T47D (cell line): ENCODE data around the gene CLDN5.

Experiments used
- DNase-seq, 2 experiments: peaks; one replicate each; pipeline versions ENCODE4 v3.0.0 to v3.0.0-alpha.2; 2011 to 2012; ENCODE audit warnings: low read depth in 1 of 2, low spot score in 1 of 2
- JUND ChIP-seq: IDR thresholded peaks from 2 replicates; pipeline ENCODE4 v1.6.1; 2012; ENCODE audit warnings: low read depth
- in situ Hi-C: cut with HindIII; loops from 2 replicates; pipeline ENCODE4 v1.10.0; 2016; ENCODE audit warnings: low sequenced_read_pairs, low pct_unique_long_range_greater_than_20kb

CLDN5 gene, protein sequence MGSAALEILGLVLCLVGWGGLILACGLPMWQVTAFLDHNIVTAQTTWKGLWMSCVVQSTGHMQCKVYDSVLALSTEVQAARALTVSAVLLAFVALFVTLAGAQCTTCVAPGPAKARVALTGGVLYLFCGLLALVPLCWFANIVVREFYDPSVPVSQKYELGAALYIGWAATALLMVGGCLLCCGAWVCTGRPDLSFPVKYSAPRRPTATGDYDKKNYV

DNA sequence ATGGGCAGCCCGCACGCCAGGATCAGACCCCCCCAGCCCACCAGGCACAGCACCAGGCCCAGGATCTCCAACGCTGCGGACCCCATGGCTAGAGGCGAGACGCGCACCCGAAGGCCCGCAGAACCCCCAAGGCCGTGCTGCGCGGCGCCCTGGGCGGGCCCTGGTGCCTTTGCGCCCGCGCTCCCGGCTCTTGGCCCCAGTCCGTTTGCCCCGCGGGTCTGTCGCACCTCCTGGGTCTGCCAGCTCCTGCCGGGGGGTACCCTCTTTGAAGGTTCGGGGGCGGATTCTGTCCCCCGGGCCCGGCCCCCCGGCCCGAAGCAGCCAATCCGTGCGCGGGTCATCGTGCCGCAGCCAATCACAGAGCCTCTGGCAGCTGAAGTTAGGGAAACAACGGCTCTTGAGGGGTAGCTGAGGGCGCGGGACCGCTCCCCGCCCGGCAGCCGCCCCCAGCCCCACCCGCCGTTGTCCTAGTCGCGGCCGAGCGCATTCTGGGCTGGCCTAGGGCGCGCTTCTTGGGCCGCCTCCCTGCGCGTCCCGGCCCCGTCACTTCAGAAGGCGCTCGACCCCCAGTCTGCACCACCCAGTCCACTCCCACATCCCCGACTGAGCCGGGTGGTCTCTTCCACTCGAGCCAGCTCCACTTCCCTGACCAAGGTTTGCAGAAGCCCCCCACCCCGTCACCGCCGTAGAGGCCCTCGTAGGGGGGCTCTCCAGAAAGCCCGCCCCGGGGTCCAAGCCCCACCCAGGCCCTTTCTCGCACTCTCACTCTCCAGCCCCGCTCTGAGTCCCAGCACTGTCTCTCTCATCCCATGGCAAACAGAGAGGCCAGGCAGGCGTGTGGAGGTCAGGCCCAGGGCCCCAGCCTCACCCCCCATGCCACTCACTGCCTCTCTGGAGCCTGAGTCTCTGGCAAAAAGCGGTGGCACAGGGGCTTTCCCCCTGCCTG lies at the start of gene CLDN5:
Gene CLDN5, minus strand, starts transcription at position 241 of the 946 bp plus-strand sequence. Its CDS starts 155 bp downstream, at position 86.
- DNase-seq: no peak
- in situ Hi-C loops: no loop called here
- TF ChIP-seq JUND: no peak

DNA sequence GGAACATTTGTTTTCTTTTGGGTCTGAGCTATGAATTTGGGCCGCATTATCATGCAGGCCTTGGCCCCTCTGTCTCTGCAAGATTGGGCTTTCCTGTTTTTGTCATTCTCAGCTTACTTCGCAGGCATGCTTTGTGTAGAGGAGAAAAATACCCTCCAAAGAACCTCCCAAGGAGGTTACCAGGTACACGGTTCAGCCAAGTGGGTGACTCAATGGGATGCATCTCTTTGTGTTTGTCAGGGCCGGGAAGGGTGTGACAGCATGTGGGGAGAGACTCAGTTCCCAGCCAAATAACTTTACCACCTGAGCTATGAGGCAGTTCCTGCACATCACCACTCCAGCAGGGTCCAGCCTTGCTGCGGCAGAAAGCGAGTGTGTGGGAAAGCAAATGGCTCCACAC lies 47.8 kb upstream of the CLDN5 start:
- DNase-seq: no peak
- in situ Hi-C loops: no loop called here
- no peak for TF ChIP-seq JUND

DNA sequence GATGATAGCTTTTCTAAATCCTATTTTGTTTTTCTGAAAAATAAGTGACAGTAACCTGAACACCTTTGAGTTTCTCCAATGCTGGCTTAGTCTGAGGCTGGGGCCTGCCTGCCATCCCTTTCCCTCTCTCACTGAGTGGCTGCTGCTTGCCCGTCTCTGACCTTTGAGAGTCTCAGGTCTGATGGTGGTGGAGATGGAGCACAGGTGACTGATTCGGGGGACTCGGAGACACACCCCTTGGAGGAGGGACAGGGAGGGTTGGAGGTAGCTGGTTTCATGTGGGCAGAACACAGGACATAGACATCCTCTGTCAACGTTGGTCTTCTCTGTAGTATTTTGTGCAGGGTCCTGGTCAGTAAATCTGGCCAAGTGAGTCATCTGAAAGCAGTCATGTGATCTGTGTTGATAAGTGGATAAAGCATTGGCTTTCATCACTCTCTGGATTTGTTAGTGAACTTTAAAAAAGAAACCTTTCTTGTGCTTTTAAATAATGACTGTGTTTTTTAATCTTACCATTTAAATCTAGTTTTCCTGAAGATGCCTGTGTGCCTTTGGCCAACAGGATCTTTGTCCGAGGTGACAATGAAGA lies 47.1 kb upstream of the CLDN5 start:
- no peak for TF ChIP-seq JUND
- DNase-seq: no peak
- in situ Hi-C loops: no loop called here

DNA sequence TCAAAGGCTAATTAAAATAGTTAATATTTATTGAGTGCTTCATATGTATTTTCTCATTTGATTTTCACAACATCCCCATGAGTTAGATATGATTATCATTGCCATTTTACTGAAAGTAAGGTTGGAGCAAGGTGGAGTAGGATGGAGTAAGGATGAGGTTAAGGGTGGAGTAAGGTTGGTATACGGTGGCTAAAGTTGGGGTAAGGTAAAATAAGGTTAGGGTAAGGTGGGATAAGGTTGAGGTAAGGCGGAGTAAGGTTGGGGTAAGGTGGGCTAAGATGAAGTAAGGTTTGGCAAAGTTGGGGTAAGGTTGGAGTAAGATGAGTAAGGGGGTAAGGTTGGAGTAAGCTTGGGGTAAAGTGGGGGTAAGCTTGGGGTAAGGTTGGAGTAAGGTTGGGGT lies 45.8 kb upstream of the CLDN5 start:
- TF ChIP-seq JUND: no peak
- DNase-seq: no peak
- in situ Hi-C loops: no loop called here

DNA sequence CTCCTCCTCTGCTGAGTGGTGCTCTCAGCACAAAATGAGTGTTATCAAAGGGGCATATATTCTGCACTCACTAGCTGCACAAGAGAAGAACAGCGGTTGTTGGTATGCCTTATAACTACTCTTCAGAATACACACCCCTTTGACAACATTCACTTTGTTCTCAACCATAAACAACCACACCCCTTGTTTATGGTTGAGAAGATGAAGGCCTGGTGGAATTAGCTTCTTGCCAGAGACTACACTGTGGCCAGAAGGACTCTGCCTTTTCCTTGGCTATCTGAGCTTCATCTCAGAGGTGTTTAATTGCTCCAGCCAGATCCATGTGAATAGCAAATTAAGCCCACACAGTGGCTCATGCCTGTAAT lies 45.0 kb upstream of the CLDN5 start:
- no peak for TF ChIP-seq JUND
- in situ Hi-C loops: no loop called here

DNA sequence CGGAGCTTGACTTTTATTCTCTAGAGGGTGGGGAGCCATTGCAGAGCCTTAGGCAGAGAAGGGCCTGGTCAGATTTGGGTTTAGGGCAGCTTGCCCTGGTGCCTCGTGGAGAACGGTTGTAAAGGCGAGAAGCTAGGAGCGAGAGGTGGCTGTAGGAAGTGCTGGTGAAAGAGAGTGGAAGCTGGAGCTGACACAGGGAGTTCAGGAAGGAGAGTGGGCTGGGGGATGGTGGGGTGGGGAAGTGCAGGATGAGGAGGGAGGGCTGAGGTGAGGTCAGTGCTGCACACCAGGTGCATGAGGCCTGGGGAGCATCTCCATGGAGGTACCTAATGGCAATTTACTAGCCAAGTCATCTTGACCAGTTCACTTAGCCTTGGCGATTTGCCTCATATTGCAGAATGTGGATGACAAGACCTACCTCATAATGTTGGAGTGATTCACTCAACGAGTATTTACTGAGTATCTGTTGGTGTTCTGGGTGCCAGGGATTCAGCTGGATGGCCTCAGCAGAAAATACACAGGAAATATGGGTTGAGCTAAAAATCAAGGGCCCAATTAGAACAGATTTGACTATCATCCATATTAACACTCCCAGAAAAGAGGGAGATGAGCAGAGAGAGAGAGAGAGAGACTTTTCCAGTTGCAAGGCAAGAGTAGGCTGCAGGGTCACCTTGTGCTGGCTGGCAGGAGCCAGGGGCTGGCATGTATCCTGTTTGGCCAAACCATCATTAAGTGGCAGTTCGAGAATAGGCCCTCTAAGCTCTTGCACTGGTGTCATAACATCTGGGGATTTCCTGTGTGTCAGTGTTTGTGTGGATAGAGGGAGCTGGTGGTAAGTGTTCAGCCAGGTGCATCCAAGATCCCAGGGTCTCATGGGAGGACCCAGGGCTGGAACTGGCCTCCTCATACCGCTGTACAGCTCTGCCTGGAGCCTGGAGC lies 44.4 kb upstream of the CLDN5 start:
- no peak for TF ChIP-seq JUND
- in situ Hi-C loops: no loop called here
- peak in 1 of 2 experiments; percentile 20 for DNase-seq

More for the DNA sequence above, 45.0 kb upstream of the CLDN5 start:
- DNase-seq: no peak

DNA sequence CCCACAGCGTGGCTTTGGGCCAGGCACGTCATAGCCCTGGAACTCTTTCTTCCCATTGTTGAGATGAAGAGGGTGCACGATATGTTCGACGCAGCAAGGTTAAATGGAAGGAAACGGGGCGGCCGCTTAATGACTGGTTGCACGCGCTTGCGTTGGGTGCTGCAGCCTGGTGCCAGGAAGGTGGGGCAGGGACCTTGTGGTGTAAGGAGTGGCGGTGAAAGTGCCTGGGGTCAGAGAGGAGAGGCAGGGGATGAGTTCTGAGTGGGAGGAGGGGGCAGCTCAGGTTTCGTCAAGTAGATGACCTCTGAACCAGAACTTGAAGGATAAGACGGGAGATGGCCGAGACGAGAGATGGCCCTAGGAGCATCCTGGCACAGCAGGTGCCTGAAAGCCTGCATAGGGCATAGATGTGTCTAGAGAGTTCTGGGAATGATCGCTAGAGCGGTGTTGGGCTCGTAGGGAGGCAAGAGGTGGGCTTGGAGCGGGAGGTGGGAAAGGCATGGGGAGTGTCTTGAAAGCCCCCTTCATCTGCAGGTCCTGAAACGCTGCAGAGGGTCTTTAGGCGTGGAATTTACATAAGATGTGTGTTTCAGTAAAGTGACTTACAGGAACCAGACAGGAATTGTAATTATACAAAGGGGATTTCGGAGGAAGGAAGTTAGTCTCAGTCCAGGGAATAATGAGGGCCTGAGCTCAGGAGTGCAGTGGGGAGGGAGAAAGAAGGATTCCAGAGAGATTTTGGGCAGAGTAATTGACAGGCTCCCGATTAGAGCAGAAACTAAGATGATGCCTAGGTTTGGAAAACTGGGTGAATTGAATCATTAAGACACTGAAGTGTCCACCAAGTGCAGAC lies 43.2 kb upstream of the CLDN5 start:
- no peak for DNase-seq
- TF ChIP-seq JUND: no peak
- in situ Hi-C loops: no loop called here

DNA sequence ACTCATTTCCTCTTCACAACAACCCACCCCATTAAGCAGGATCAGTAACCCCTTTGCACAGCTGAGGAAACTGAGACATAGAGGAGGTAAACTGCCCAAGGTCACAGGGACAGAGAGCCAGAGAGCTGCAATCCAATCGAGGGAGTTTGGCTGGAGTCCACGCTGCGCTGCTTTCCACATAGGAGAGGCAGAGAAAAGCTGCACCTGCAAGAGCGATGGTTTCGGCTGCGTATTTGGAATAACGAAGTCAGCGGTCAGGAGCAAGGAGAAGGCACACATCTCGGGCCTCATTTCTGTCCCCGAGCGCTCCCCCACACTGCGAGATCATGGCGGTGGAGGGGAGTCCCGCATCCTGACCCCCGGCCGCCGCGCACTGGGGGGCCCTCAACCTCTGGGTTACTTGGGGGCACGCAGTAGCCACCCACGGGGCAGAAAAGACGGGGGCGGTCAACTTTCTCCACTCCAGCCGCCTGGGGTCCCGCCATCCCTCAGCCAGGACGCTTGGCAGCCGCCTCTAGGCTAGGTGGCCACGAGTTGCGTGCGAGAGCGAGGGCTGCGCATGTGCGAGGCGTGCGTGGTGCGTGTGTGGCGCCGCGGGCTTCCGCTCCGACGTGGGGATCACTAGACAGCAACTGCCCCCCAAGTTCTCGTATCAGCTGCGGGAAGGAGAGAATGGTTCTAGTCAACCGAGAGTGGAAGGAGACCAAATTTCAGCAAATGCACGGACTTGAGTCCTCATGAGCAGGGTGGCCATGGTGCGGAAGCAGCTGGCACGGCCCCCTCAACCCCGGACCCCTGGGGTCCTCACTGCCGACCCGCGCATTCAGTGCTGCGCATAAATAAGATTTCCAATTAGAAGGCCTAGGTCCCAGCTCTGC lies 42.3 kb upstream of the CLDN5 start:
- TF ChIP-seq JUND: no peak
- in situ Hi-C loops: no loop called here
- DNase-seq: no peak

DNA sequence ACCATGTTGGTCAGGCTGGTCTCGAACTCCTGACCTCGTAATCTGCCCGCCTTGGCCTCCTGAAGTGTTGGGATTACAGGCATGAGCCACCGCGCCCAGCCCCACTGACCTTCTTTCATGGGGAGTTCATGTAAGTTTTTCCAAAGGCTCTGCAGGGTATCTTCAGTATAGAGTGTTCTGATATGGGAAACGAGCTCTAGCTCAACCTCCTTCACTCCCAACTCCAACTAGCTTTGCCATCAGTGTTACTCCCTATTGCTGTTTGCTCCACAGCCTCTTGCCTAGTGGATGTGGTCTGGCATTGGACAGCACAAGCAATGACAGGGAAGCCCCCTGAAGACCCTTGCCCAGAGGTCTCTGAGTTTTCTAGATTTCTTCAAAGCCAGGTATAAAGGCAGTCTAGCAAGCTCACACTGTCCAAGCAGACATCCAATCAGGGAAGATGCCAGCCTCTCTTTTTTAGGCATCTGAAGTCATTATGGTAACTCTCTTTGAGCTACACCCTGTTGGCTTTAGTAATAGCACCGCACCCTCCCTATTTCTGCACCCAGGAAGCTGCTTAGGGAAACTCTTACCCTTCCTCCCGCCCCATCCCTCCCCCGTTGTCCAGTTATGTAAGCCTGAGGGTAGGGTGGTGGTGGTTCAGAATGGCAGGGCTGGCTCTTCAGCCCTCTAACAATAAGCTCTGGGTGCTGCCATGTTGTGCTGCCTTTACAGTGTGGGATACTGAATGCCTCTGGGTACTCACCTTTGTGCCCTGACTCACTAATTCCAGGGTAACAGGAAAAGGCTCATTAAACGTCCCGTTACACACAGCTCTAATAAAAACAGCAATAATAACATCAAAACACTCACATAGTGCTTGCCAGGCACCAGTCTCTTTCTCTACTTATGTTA lies 41.4 kb upstream of the CLDN5 start:
- no peak for DNase-seq
- in situ Hi-C loops: no loop called here
- TF ChIP-seq JUND: no peak

DNA sequence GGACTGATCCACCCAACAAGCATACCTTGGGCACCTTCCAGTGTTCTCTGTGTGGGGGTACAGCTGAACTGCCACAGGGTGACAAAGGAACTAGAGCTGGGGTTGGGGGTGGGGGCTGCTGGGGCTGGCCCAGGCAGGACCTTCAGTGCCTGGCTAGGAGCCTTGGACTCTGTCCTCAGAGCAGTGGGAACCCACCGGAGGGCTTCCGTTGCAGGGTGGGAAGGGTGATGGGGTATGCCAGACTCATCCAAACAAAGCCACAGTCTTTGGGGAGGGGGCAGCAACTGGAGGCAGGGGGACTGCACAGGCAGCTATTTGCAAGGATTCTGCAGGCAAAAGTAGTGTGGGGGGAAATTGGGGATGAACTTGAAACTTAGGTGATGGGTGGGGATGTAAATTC lies 35.7 kb upstream of the CLDN5 start:
- TF ChIP-seq JUND: no peak
- in situ Hi-C loops: no loop called here
- DNase-seq: no peak
